ENCODE data around the gene USP25. TPM values are rescaled to one million over a fixed set of nuclear protein-coding genes. Genes with fewer than 3 reads are reported as not detected.
"Not testable (repeated sequence)": the region's sequence is repeated elsewhere in the genome, so short reads cannot be mapped to it uniquely, and the experiment has no call there.

Gene USP25
- total RNA-seq, 1 donor from 2014 or later, result 62.1 TPM

GRCh38 chr21:15731243-15731613, 1.4 kb downstream of the USP25 start:
- no peaks in the 10 kb centered on the region for H3K27me3 ChIP-seq (ENCODE audit: control insufficient read depth in 3 of 3, insufficient read depth in 3 of 3, low read length in 3 of 3)
- H3K4me3 ChIP-seq (ENCODE audit: low read length in 3 of 3), result peak overlapping the region; percentile 85 to 95 (median 89)
- peak overlapping the region; percentile 89 for H3K27ac ChIP-seq (ENCODE audit: low read depth, low read length)
- H3K36me3 ChIP-seq (ENCODE audit: control insufficient read depth in 3 of 3, insufficient read depth in 3 of 3, low read length in 3 of 3), result no peaks in the 10 kb centered on the region
- peaks cover 9 to 17% (median 15%) of the 10 kb centered on the region in 3 donors for H3K4me1 ChIP-seq (ENCODE audit: control insufficient read depth in 3 of 3, insufficient read depth in 3 of 3, low read length in 3 of 3)
- no peaks in the 10 kb centered on the region for H3K9me3 ChIP-seq (ENCODE audit: control insufficient read depth in 3 of 3, low read length in 3 of 3)
- H3K9ac ChIP-seq (ENCODE audit: low read depth in 1 of 3, low read length in 3 of 3), result peak overlapping the region; percentile 87 to 96 (median 95)

GRCh38 chr21:15732290-15732995, 2.7 kb downstream of the USP25 start:
- H3K4me3 ChIP-seq (ENCODE audit: low read length in 3 of 3), result peak overlapping the region; percentile 85 to 95 (median 89)
- peak overlapping the region; percentile 46 to 96 (median 87) for H3K9ac ChIP-seq (ENCODE audit: low read depth in 1 of 3, low read length in 3 of 3)
- no peaks in the 10 kb centered on the region for H3K36me3 ChIP-seq (ENCODE audit: control insufficient read depth in 3 of 3, insufficient read depth in 3 of 3, low read length in 3 of 3)
- no peaks in the 10 kb centered on the region for H3K9me3 ChIP-seq (ENCODE audit: control insufficient read depth in 3 of 3, low read length in 3 of 3)
- peak overlapping the region; percentile 89 for H3K27ac ChIP-seq (ENCODE audit: low read depth, low read length)
- H3K27me3 ChIP-seq (ENCODE audit: control insufficient read depth in 3 of 3, insufficient read depth in 3 of 3, low read length in 3 of 3), result no peaks in the 10 kb centered on the region
- peaks cover 9 to 18% (median 17%) of the 10 kb centered on the region in 3 donors for H3K4me1 ChIP-seq (ENCODE audit: control insufficient read depth in 3 of 3, insufficient read depth in 3 of 3, low read length in 3 of 3)

GRCh38 chr21:15732996-15733329, 3.2 kb downstream of the USP25 start:
- Histone ChIP-seq H3K27me3 (ENCODE audit: control insufficient read depth in 3 of 3, insufficient read depth in 3 of 3, low read length in 3 of 3) (no peaks in the 10 kb centered on the region), H3K36me3 (ENCODE audit: control insufficient read depth in 3 of 3, insufficient read depth in 3 of 3, low read length in 3 of 3) (no peaks in the 10 kb centered on the region), H3K9ac (ENCODE audit: low read depth in 1 of 3, low read length in 3 of 3) (peak overlapping the region in 2 of 3 donors; percentile 46 to 87), H3K4me3 (ENCODE audit: low read length in 3 of 3) (peak overlapping the region; percentile 25 to 89 (median 85)), H3K27ac (ENCODE audit: low read depth, low read length) (no peak overlapping the region), H3K4me1 (ENCODE audit: control insufficient read depth in 3 of 3, insufficient read depth in 3 of 3, low read length in 3 of 3) (peaks cover 9 to 18% (median 17%) of the 10 kb centered on the region in 3 donors), H3K9me3 (ENCODE audit: control insufficient read depth in 3 of 3, low read length in 3 of 3) (no peaks in the 10 kb centered on the region)

GRCh38 chr21:15735409-15735808, 5.6 kb downstream of the USP25 start:
- Histone ChIP-seq H3K4me1 (ENCODE audit: control insufficient read depth in 3 of 3, insufficient read depth in 3 of 3, low read length in 3 of 3) (peaks cover 7 to 25% (median 25%) of the 10 kb centered on the region in 3 donors), H3K27ac (ENCODE audit: low read depth, low read length) (no peak overlapping the region)

GRCh38 chr21:15735931-15736330, 6.1 kb downstream of the USP25 start:
- not testable (repeated sequence) for H3K27ac ChIP-seq (ENCODE audit: low read depth, low read length); H3K9ac ChIP-seq (ENCODE audit: low read depth in 1 of 3, low read length in 3 of 3); H3K9me3 ChIP-seq (ENCODE audit: control insufficient read depth in 3 of 3, low read length in 3 of 3); H3K27me3 ChIP-seq (ENCODE audit: control insufficient read depth in 3 of 3, insufficient read depth in 3 of 3, low read length in 3 of 3); H3K36me3 ChIP-seq (ENCODE audit: control insufficient read depth in 3 of 3, insufficient read depth in 3 of 3, low read length in 3 of 3)
- peak overlapping the region; percentile 10 to 22 (median 20) for H3K4me3 ChIP-seq (ENCODE audit: low read length in 3 of 3)
- H3K4me1 ChIP-seq (ENCODE audit: control insufficient read depth in 3 of 3, insufficient read depth in 3 of 3, low read length in 3 of 3), result peaks cover 7 to 27% (median 25%) of the 10 kb centered on the region in 3 donors

More at GRCh38 chr21:15735409-15735808, 5.6 kb downstream of the USP25 start:
- H3K27me3 ChIP-seq (ENCODE audit: control insufficient read depth in 3 of 3, insufficient read depth in 3 of 3, low read length in 3 of 3), result no peaks in the 10 kb centered on the region
- H3K36me3 ChIP-seq (ENCODE audit: control insufficient read depth in 3 of 3, insufficient read depth in 3 of 3, low read length in 3 of 3), result no peaks in the 10 kb centered on the region
- no peak overlapping the region for H3K9ac ChIP-seq (ENCODE audit: low read depth in 1 of 3, low read length in 3 of 3)
- no peaks in the 10 kb centered on the region for H3K9me3 ChIP-seq (ENCODE audit: control insufficient read depth in 3 of 3, low read length in 3 of 3)
- H3K4me3 ChIP-seq (ENCODE audit: low read length in 3 of 3), result no peak overlapping the region

GRCh38 chr21:15738779-15739178, 9.0 kb downstream of the USP25 start:
- H3K27me3 ChIP-seq (ENCODE audit: control insufficient read depth in 3 of 3, insufficient read depth in 3 of 3, low read length in 3 of 3); H3K4me3 ChIP-seq (ENCODE audit: low read length in 3 of 3); H3K27ac ChIP-seq (ENCODE audit: low read depth, low read length); H3K36me3 ChIP-seq (ENCODE audit: control insufficient read depth in 3 of 3, insufficient read depth in 3 of 3, low read length in 3 of 3); H3K9me3 ChIP-seq (ENCODE audit: control insufficient read depth in 3 of 3, low read length in 3 of 3): not testable (repeated sequence)
- peaks cover 14 to 37% (median 35%) of the 10 kb centered on the region in 3 donors for H3K4me1 ChIP-seq (ENCODE audit: control insufficient read depth in 3 of 3, insufficient read depth in 3 of 3, low read length in 3 of 3)
- peak overlapping the region in 1 of 3 donors; percentile 53 for H3K9ac ChIP-seq (ENCODE audit: low read depth in 1 of 3, low read length in 3 of 3)

GRCh38 chr21:15740383-15740782, 10.6 kb downstream of the USP25 start:
- Histone ChIP-seq H3K4me3 (ENCODE audit: low read length in 3 of 3) (no peak overlapping the region), H3K36me3 (ENCODE audit: control insufficient read depth in 3 of 3, insufficient read depth in 3 of 3, low read length in 3 of 3) (peaks cover 0 to 6% (median 3%) of the 10 kb centered on the region in 3 donors), H3K27me3 (ENCODE audit: control insufficient read depth in 3 of 3, insufficient read depth in 3 of 3, low read length in 3 of 3) (no peaks in the 10 kb centered on the region), H3K27ac (ENCODE audit: low read depth, low read length) (no peak overlapping the region), H3K9me3 (ENCODE audit: control insufficient read depth in 3 of 3, low read length in 3 of 3) (no peaks in the 10 kb centered on the region), H3K4me1 (ENCODE audit: control insufficient read depth in 3 of 3, insufficient read depth in 3 of 3, low read length in 3 of 3) (peaks cover 14 to 37% (median 32%) of the 10 kb centered on the region in 3 donors), H3K9ac (ENCODE audit: low read depth in 1 of 3, low read length in 3 of 3) (no peak overlapping the region)

GRCh38 chr21:15741510-15741909, 11.7 kb downstream of the USP25 start:
- Histone ChIP-seq H3K27me3 (ENCODE audit: control insufficient read depth in 3 of 3, insufficient read depth in 3 of 3, low read length in 3 of 3) (no peaks in the 10 kb centered on the region), H3K4me1 (ENCODE audit: control insufficient read depth in 3 of 3, insufficient read depth in 3 of 3, low read length in 3 of 3) (peaks cover 12 to 33% (median 25%) of the 10 kb centered on the region in 3 donors), H3K9ac (ENCODE audit: low read depth in 1 of 3, low read length in 3 of 3) (no peak overlapping the region), H3K4me3 (ENCODE audit: low read length in 3 of 3) (no peak overlapping the region), H3K27ac (ENCODE audit: low read depth, low read length) (no peak overlapping the region), H3K36me3 (ENCODE audit: control insufficient read depth in 3 of 3, insufficient read depth in 3 of 3, low read length in 3 of 3) (peaks cover 0 to 6% (median 3%) of the 10 kb centered on the region in 3 donors), H3K9me3 (ENCODE audit: control insufficient read depth in 3 of 3, low read length in 3 of 3) (no peaks in the 10 kb centered on the region)

- H3K4me3 ChIP-seq (ENCODE audit: low read length in 3 of 3), result no peak overlapping the region
- peaks cover 12 to 33% (median 25%) of the 10 kb centered on the region in 3 donors for H3K4me1 ChIP-seq (ENCODE audit: control insufficient read depth in 3 of 3, insufficient read depth in 3 of 3, low read length in 3 of 3)
- H3K27ac ChIP-seq (ENCODE audit: low read depth, low read length), result no peak overlapping the region
- no peak overlapping the region for H3K9ac ChIP-seq (ENCODE audit: low read depth in 1 of 3, low read length in 3 of 3)
- H3K36me3 ChIP-seq (ENCODE audit: control insufficient read depth in 3 of 3, insufficient read depth in 3 of 3, low read length in 3 of 3), result peaks cover 0 to 6% (median 3%) of the 10 kb centered on the region in 3 donors
- H3K27me3 ChIP-seq (ENCODE audit: control insufficient read depth in 3 of 3, insufficient read depth in 3 of 3, low read length in 3 of 3), result no peaks in the 10 kb centered on the region
- H3K9me3 ChIP-seq (ENCODE audit: control insufficient read depth in 3 of 3, low read length in 3 of 3), result no peaks in the 10 kb centered on the region
Observed at GRCh38 chr21:15742052-15742670, 12.4 kb downstream of the USP25 start.

- H3K36me3 ChIP-seq (ENCODE audit: control insufficient read depth in 3 of 3, insufficient read depth in 3 of 3, low read length in 3 of 3), result peaks cover 0 to 6% (median 3%) of the 10 kb centered on the region in 3 donors
- no peak overlapping the region for H3K4me3 ChIP-seq (ENCODE audit: low read length in 3 of 3)
- peaks cover 12 to 33% (median 25%) of the 10 kb centered on the region in 3 donors for H3K4me1 ChIP-seq (ENCODE audit: control insufficient read depth in 3 of 3, insufficient read depth in 3 of 3, low read length in 3 of 3)
- H3K27ac ChIP-seq (ENCODE audit: low read depth, low read length), result no peak overlapping the region
- H3K9me3 ChIP-seq (ENCODE audit: control insufficient read depth in 3 of 3, low read length in 3 of 3), result no peaks in the 10 kb centered on the region
- H3K27me3 ChIP-seq (ENCODE audit: control insufficient read depth in 3 of 3, insufficient read depth in 3 of 3, low read length in 3 of 3), result no peaks in the 10 kb centered on the region
- H3K9ac ChIP-seq (ENCODE audit: low read depth in 1 of 3, low read length in 3 of 3), result no peak overlapping the region
Observed at GRCh38 chr21:15742694-15743093, 12.9 kb downstream of the USP25 start.

Measured in skeletal muscle tissue (tissue), 4 donors.